ENCODE data around the gene PIP4K2A.

GRCh38 chr10:22515009-22515408 lies 199.4 kb downstream of the PIP4K2A start:
- no peak for TF ChIP-seq CTCF (IDR thresholded peaks at IDR 0.05)
- TF ChIP-seq POLR2A (IDR thresholded peaks at IDR 0.05) = no peak

Data from body of pancreas (tissue), 4 donors.